ENCODE measurements around the gene VPS26B.
"Not testable (repeated sequence)": the region's sequence is repeated elsewhere in the genome, so short reads cannot be mapped to it uniquely, and the experiment has no call there.

Gene VPS26B

DNA sequence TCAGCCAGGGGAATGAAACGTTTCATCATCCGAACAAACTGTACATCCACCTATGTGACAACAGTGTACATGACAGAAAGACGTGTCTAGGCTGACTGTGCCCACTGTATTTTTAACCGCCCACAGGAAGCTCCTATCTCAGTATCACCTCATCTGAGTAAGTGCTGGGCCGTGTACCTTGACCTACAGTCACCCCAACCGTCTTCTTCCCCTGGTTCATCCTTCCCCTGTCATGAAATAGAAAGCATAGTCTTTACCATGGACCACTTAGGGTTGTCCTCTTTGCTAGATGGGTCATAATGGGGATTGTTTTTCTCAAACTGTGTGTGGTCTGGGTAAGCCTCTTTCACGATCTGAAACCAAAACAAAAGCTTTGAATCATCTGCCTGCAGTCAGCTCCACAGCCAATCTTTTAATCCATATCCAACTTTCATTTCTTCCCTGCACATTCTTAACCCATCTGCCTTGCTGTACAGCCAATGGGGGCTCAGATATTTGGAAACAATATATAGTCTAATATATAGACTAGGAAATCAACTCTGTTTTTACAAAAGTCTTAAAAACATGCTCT is 24.5 kb downstream of the VPS26B start:
- Histone ChIP-seq H3K27ac (no peak overlapping the region), H3K36me3 (ENCODE audit: insufficient read depth, low read length) (peaks cover 49% of the 10 kb centered on the region; the same call in 1 of the 2 replicates), H3K4me3 (no peak overlapping the region), H3K9me3 (ENCODE audit: low read depth, low read length) (no peaks in the 10 kb centered on the region), H3K9ac (ENCODE audit: insufficient read length) (no peak overlapping the region)
- no peak for DNase-seq (ENCODE audit: low read depth, low spot score)
- TF ChIP-seq POLR2AphosphoS5 (IDR thresholded peaks at IDR 0.05; ENCODE audit: borderline replicate concordance, low read depth, low read length) (no peak), EZH2 (IDR thresholded peaks at IDR 0.05) (no peak), FOXP2 (optimal IDR thresholded peaks at IDR 0.05; ENCODE audit: control extremely low read depth, extremely low read length, insufficient read depth) (no peak)

DNA sequence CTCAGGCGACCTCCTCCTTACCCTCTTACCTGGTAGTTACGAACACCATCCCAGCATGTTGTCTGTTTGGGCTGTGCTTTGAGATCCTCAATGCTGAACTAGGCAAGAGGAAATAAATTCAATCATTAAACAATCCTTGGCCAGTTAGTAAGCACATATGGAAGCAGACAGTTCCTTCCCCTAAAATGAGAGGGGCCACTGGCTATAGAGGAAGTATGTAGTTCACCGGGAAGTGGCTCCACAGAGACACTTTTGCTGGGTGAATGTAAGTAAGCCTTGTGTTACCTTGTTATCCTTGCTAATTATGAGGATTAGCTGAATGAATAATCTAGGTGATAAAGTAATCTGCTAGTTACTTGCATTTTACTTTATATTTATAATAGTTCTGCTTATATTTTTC is 25.8 kb downstream of the VPS26B start:
- no peak for TF ChIP-seq EZH2 (IDR thresholded peaks at IDR 0.05)
- no peak for TF ChIP-seq FOXP2 (optimal IDR thresholded peaks at IDR 0.05; ENCODE audit: control extremely low read depth, extremely low read length, insufficient read depth)
- TF ChIP-seq POLR2AphosphoS5 (IDR thresholded peaks at IDR 0.05; ENCODE audit: borderline replicate concordance, low read depth, low read length) = no peak
- H3K9me3 ChIP-seq (ENCODE audit: low read depth, low read length) = no peaks in the 10 kb centered on the region
- peaks cover 36% of the 10 kb centered on the region; the same call in 1 of the 2 replicates for H3K36me3 ChIP-seq (ENCODE audit: insufficient read depth, low read length)
- no peak overlapping the region for H3K27ac ChIP-seq
- no peak overlapping the region for H3K9ac ChIP-seq (ENCODE audit: insufficient read length)
- H3K4me3 ChIP-seq = no peak overlapping the region
- DNase-seq (ENCODE audit: low read depth, low spot score) = no peak

DNA sequence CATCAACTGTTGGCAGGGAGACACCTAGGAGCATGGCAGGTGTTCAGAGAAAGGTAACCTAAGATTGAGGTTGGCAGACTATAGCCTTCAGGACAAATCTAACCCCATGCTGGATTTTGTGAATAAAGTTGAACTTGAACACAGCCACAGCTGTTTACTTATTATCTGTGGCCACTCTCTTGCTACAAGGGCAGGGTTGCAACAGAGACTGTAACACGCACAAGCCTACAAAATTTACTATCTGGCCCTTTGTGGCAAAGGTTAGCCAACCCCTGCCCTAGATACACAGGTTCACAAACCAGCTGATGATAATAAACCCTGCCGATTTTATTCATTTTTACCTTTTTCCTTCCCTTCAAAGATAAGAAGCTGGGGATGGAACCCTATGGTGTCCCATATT is 26.2 kb downstream of the VPS26B start:
- no peak overlapping the region for H3K4me3 ChIP-seq
- H3K9me3 ChIP-seq (ENCODE audit: low read depth, low read length) = no peaks in the 10 kb centered on the region
- no peak overlapping the region for H3K9ac ChIP-seq (ENCODE audit: insufficient read length)
- H3K27ac ChIP-seq = no peak overlapping the region
- TF ChIP-seq EZH2 (IDR thresholded peaks at IDR 0.05) = no peak
- no peak for TF ChIP-seq FOXP2 (optimal IDR thresholded peaks at IDR 0.05; ENCODE audit: control extremely low read depth, extremely low read length, insufficient read depth)
- no peak for TF ChIP-seq POLR2AphosphoS5 (IDR thresholded peaks at IDR 0.05; ENCODE audit: borderline replicate concordance, low read depth, low read length)
- H3K36me3 ChIP-seq (ENCODE audit: insufficient read depth, low read length) = peaks cover 32% of the 10 kb centered on the region; the same call in 1 of the 2 replicates
- no peak for DNase-seq (ENCODE audit: low read depth, low spot score)

DNA sequence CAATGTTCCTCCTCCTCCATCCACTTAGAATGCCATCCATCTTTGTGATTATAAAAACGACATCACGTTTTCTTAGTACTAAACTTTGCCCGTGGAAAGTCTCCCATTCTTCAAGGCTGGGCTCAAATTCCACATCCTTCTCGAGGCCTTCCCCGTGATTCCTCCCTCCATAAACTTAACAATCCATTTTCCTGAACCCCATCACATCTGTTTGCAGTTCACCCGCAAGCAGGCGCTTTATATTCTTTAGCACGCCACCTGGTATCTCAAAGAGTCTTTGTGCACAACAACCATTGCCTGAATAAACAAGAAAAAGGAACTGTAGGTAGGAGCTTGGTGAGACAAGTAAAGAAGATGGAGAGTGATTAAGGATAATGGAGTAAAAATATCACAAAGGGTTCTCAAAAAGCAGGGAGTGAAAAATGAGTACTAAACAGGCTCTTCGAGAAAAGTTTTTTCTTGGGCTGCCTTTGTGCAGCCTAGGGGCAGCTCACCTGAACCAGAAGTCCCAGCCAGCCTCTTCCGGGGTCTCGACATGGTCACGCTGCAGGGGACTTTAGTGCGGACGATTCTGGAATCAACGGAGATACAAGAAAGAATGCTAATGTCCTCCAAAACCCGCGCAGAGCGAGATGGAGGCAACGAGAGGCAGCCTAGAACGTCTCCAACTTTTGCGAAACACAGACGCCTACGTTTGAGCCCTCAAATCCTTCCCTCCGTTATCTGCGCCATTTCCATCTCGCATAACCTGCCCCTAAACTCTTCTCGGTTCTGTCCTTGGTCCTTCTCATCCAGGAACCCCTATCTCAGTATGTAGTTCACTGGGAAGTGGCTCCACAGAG is 28.1 kb downstream of the VPS26B start:
- TF ChIP-seq FOXP2 (optimal IDR thresholded peaks at IDR 0.05; ENCODE audit: control extremely low read depth, extremely low read length, insufficient read depth) (no peak), EZH2 (IDR thresholded peaks at IDR 0.05) (no peak), POLR2AphosphoS5 (IDR thresholded peaks at IDR 0.05; ENCODE audit: borderline replicate concordance, low read depth, low read length) (no peak)
- DNase-seq (ENCODE audit: low read depth, low spot score) = no peak
- Histone ChIP-seq H3K36me3 (ENCODE audit: insufficient read depth, low read length) (peaks cover 27% of the 10 kb centered on the region; the same call in 1 of the 2 replicates), H3K27ac (no peak overlapping the region), H3K4me3 (peak overlapping the region; percentile 93), H3K9me3 (ENCODE audit: low read depth, low read length) (no peaks in the 10 kb centered on the region), H3K9ac (ENCODE audit: insufficient read length) (peak overlapping the region; percentile 63)

DNA sequence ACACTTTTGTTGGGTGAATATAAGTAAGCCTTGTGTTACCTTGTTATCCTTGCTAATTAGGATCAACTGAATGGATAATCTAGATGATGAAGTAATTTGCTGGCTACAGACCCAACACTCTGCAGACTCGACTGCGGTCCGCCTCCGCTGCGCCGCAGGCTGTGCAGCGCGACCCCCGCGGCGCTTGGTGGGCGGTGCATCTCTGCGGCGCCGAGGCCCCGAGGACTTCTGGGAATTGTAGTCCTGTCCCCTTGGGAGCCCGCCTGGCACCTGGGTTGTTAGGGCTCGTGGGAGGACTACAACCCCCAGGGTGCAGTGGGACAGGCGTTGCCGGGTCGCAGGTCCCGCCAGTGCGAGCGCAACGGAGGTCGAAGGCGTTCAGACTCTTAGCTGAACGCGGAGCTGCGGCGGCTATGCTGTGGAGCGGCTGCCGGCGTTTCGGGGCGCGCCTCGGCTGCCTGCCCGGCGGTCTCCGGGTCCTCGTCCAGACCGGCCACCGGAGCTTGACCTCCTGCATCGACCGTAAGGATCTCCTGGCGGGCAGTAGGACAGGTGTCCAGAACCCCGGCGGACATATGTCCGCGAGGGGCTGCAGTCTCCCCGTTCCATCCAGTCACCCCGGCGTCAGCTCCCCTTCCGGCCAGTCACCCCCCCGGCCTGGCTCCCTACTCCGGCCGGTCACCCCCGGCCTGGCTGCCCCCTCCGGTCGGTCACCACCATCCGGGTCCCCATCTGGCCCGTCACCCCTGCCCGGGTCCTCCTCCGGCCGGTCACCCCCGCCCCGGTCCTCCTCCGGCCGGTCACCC is 28.9 kb downstream of the VPS26B start, which contains the start of the genes ACAD8 and THYN1:
ACAD8 (plus strand) TSS at position 381 of the 806 bp plus-strand sequence; CDS start at position 414, 33 bp downstream.
THYN1 (minus strand) TSS at position 165 of the 806 bp plus-strand sequence. CDS start 470 bp downstream, outside the sequence.
- no peak within 1 kb of the TSS for H3K27ac ChIP-seq
- peaks cover 20% of the 10 kb centered on the region; the same call in 1 of the 2 replicates for H3K36me3 ChIP-seq (ENCODE audit: insufficient read depth, low read length)
- H3K9me3 ChIP-seq (ENCODE audit: low read depth, low read length) = no peaks in the 10 kb centered on the region
- H3K9ac ChIP-seq (ENCODE audit: insufficient read length) = peak within 1 kb of the TSS; percentile 81
- peak; percentile 92 for TF ChIP-seq POLR2AphosphoS5 (IDR thresholded peaks at IDR 0.05; ENCODE audit: borderline replicate concordance, low read depth, low read length)
- TF ChIP-seq EZH2 (IDR thresholded peaks at IDR 0.05) = no peak
- no peak for TF ChIP-seq FOXP2 (optimal IDR thresholded peaks at IDR 0.05; ENCODE audit: control extremely low read depth, extremely low read length, insufficient read depth)
- peak; percentile 91 for DNase-seq (ENCODE audit: low read depth, low spot score)
- peak within 1 kb of the TSS; percentile 93 for H3K4me3 ChIP-seq

DNA sequence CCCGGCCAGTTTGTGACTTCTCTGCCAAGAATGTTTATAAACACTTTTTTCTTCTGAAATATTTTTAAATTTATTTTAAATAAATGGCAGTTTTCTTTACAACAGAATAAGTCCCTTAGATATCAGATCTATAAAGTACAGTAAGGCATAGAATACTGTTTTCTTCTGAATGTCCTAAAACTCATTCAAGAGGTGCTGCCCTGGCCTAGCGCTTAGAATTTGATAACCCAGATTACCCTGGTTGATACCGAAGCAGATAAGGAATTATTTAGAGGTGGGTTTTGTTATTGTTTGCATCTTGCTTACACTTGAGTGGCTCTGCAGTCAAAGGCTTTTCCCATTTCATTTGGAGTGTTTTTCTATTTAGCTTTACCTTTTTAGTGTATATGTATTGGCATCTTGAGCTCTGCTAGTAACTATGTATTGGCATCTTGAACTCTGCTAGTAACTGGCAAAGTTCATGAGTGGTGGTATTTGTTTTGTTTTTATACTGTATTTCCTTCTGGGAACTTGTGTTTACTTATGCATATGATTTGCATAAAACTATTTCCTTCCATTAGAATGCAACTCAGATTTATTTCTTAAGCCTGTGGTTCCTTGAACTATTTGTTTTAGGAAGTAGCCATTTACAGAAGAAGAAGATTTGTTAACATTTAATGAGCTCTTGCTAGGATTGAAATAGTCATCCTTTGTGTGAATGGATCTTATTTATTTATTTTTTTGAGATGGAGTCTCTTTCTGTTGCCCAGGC is 30.1 kb downstream of the VPS26B start:
- Histone ChIP-seq H3K9me3 (ENCODE audit: low read depth, low read length) (no peaks in the 10 kb centered on the region), H3K9ac (ENCODE audit: insufficient read length) (peak overlapping the region; percentile 81), H3K4me3 (peak overlapping the region; percentile 93), H3K36me3 (ENCODE audit: insufficient read depth, low read length) (peaks cover 23% of the 10 kb centered on the region; the same call in 1 of the 2 replicates), H3K27ac (no peak overlapping the region)
- no peak for DNase-seq (ENCODE audit: low read depth, low spot score)
- TF ChIP-seq EZH2 (IDR thresholded peaks at IDR 0.05) (no peak), FOXP2 (optimal IDR thresholded peaks at IDR 0.05; ENCODE audit: control extremely low read depth, extremely low read length, insufficient read depth) (no peak), POLR2AphosphoS5 (IDR thresholded peaks at IDR 0.05; ENCODE audit: borderline replicate concordance, low read depth, low read length) (no peak)

DNA sequence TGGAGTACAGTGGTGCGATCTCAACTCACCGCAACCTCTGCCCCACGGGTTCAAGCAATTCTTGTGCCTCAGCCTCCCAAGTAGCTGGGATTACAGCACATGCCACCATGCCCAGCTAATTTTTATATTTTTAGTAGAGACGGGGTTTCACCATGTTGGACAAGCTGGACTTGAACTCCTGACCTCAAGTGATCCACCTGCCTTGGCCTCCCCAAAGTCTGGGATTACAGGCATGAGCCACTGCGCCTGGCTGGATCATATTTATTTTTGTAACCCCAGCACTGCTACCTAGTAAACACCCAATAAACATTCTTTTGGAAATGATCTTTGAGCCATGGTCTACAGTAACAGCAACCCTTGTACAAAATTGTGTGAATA is 30.7 kb downstream of the VPS26B start:
- not testable (repeated sequence) for H3K4me3 ChIP-seq; DNase-seq (ENCODE audit: low read depth, low spot score); H3K9me3 ChIP-seq (ENCODE audit: low read depth, low read length); H3K9ac ChIP-seq (ENCODE audit: insufficient read length); H3K27ac ChIP-seq
- H3K36me3 ChIP-seq (ENCODE audit: insufficient read depth, low read length) = peaks cover 22% of the 10 kb centered on the region; the same call in 1 of the 2 replicates

Measured in SK-N-MC (cell line).